ENCODE results near the gene INPP4B. TPM values are rescaled to one million over a fixed set of nuclear protein-coding genes. Genes with fewer than 3 reads are reported as not detected.

INPP4B gene
- total RNA-seq, 1 experiment from 2014 or later, result 14.3 TPM

DNA sequence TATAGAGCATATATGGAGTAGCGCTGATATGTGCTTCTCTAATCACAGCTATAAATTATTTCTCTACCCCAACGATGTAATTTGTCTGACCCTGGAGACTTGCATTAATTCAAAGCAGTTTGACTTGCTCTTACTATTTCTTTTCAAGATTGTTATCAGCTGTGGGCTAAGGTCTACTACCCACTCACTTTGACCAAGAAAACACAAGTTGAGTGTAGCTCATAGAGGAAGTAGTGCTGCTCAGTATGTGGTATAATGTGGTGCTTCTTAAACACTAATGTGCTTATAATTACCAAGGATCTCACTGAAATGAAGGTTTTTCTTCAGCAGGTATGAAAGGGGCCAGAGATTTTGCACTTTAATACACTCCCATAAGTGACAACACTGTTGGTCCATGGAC, 70.1 kb downstream of the INPP4B start:
- intact Hi-C loops (cut with micrococcal nuclease), result no loop called here
- H2AFZ ChIP-seq (ENCODE audit: low read depth, low read length, poor library complexity, severe bottlenecking), result no peak overlapping the region
- BruUV-seq (replicated peaks), result no TSS peak

More for the DNA sequence above, 70.1 kb downstream of the INPP4B start:
- Histone ChIP-seq H3K9me3 (ENCODE audit: control insufficient read depth in 1 of 2, insufficient read depth in 1 of 2, low read depth in 1 of 2, low read length in 2 of 2) (no peaks in the 10 kb centered on the region), H3K27me3 (ENCODE audit: insufficient read depth, low read length) (no peaks in the 10 kb centered on the region), H3K27ac (ENCODE audit: low read depth, low read length) (no peak overlapping the region), H3K9me2 (ENCODE audit: insufficient read depth) (peaks cover 3% of the 10 kb centered on the region; the same call in 1 of the 2 replicates), H4K20me1 (ENCODE audit: insufficient read depth) (no peaks in the 10 kb centered on the region), H3K4me2 (ENCODE audit: low read length) (no peak overlapping the region), H3K4me3 (replicated peaks in 1 of 2; ENCODE audit: low read depth in 1 of 2, low read length in 2 of 2) (no peak overlapping the region), H3K36me3 (ENCODE audit: control insufficient read depth in 1 of 2, insufficient read depth in 2 of 2, low read length in 2 of 2) (no peaks in the 10 kb centered on the region), H3K9ac (ENCODE audit: low read length) (no peak overlapping the region), H3K79me2 (ENCODE audit: insufficient read depth, low read length) (no peaks in the 10 kb centered on the region), H3K4me1 (ENCODE audit: control insufficient read depth in 1 of 2, insufficient read depth in 2 of 2, low read length in 2 of 2) (peaks cover 0 to 9% of the 10 kb centered on the region in 2 experiments; a peak in 3 of 4 replicates)
- DNase-seq (ENCODE audit: low read depth, low spot score) (no peak), ATAC-seq (no peak)
- RAD21 ChIA-PET (ENCODE audit: low non-redundant PET in 1 of 2, low total read pairs in 2 of 2, uncharacterized antibody in 2 of 2, unreplicated experiment in 2 of 2), result no interaction called here
- POLR2A ChIA-PET, result no interaction called here
- CTCF ChIA-PET, result no interaction called here
- TF ChIP-seq, protein P1, sequence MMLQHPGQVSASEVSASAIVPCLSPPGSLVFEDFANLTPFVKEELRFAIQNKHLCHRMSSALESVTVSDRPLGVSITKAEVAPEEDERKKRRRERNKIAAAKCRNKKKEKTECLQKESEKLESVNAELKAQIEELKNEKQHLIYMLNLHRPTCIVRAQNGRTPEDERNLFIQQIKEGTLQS (IDR thresholded peaks at IDR 0.05), result no peak
- no peak for TF ChIP-seq FOSL1 (IDR thresholded peaks at IDR 0.05; ENCODE audit: low read depth)
- TF ChIP-seq POLR2A (IDR thresholded peaks at IDR 0.05; ENCODE audit: borderline replicate concordance, extremely low read depth, insufficient read depth, insufficient read length), result no peak
- TF ChIP-seq MAX (IDR thresholded peaks at IDR 0.05), result no peak
- no peak for TF ChIP-seq SP1 (IDR thresholded peaks at IDR 0.05; ENCODE audit: low read depth)
- TF ChIP-seq EZH2 (IDR thresholded peaks at IDR 0.05), result no peak
- no peak for TF ChIP-seq EZH2phosphoT487 (IDR thresholded peaks at IDR 0.05; ENCODE audit: borderline replicate concordance)
- TF ChIP-seq YY1 (IDR thresholded peaks at IDR 0.05; ENCODE audit: extremely low read depth, insufficient replicate concordance, low read depth, low read length), result no peak
- TF ChIP-seq JUND (IDR thresholded peaks at IDR 0.05), result no peak
- TF ChIP-seq ELF1 (IDR thresholded peaks at IDR 0.05; ENCODE audit: borderline replicate concordance, low read depth), result no peak
- no peak for TF ChIP-seq EGR1 (IDR thresholded peaks at IDR 0.05; ENCODE audit: low read depth)
- no peak for TF ChIP-seq CEBPB (IDR thresholded peaks at IDR 0.05; ENCODE audit: low read depth)
- TF ChIP-seq SIN3A (IDR thresholded peaks at IDR 0.05; ENCODE audit: low read depth), result no peak
- TF ChIP-seq, protein P2, sequence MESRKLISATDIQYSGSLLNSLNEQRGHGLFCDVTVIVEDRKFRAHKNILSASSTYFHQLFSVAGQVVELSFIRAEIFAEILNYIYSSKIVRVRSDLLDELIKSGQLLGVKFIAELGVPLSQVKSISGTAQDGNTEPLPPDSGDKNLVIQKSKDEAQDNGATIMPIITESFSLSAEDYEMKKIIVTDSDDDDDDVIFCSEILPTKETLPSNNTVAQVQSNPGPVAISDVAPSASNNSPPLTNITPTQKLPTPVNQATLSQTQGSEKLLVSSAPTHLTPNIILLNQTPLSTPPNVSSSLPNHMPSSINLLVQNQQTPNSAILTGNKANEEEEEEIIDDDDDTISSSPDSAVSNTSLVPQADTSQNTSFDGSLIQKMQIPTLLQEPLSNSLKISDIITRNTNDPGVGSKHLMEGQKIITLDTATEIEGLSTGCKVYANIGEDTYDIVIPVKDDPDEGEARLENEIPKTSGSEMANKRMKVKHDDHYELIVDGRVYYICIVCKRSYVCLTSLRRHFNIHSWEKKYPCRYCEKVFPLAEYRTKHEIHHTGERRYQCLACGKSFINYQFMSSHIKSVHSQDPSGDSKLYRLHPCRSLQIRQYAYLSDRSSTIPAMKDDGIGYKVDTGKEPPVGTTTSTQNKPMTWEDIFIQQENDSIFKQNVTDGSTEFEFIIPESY (IDR thresholded peaks at IDR 0.05; ENCODE audit: extremely low read depth, insufficient replicate concordance, low read length), result no peak
- TF ChIP-seq RAD21 (IDR thresholded peaks at IDR 0.05; ENCODE audit: low read depth), result no peak
- no peak for TF ChIP-seq REST (IDR thresholded peaks at IDR 0.05; ENCODE audit: low read depth)
- TF ChIP-seq SRF (IDR thresholded peaks at IDR 0.05; ENCODE audit: low read depth), result no peak
